Measurements from ENCODE around the gene MRPL24. TPM values are rescaled to one million over a fixed set of nuclear protein-coding genes. Genes with fewer than 3 reads are reported as not detected.
A peak's percentile ranks its signal among the peaks of the same experiment; 100 is the strongest.

Gene MRPL24
- total RNA-seq, 1 experiment from 2014 or later = 27.3 TPM

- WGBS (ENCODE audit: extremely low coverage, insufficient read length, low lambda C conversion rate) = no CpG with 5 or more reads among the region's 46 CpGs
- peaks cover 27% of the 10 kb centered on the region; the same call in 1 of the 2 replicates for H3K79me2 ChIP-seq (ENCODE audit: insufficient read depth, low read length)
- H3K27me3 Mint-ChIP-seq (ENCODE audit: low read depth) = no peaks in the 10 kb centered on the region; the same call in 1 of the 2 replicates
Observed at GRCh38 chr1:156727926-156728598, 12.8 kb downstream of the MRPL24 start, which contains the start of gene METTL25B. TSS of gene METTL25B (plus strand) at chr1:156728469. CDS start at chr1:156729105, 636 bp downstream.

More at GRCh38 chr1:156727926-156728598, 12.8 kb downstream of the MRPL24 start, which contains the start of gene METTL25B:
- no peak within 1 kb of the TSS for H2BK20ac ChIP-seq (ENCODE audit: low read depth, low read length, poor library complexity, severe bottlenecking)
- peak within 1 kb of the TSS; percentile 93 to 99 (median 98) for H3K27ac Mint-ChIP-seq
- no peaks in the 10 kb centered on the region for H3K23me2 ChIP-seq (ENCODE audit: insufficient read length, low read depth, low read length, poor library complexity, severe bottlenecking)
- peak within 1 kb of the TSS; percentile 34 for H4K5ac ChIP-seq (ENCODE audit: insufficient read length, low read depth, low read length)
- no peak within 1 kb of the TSS; a peak in 1 of 5 replicates for H3K4me3 Mint-ChIP-seq
- H4K8ac ChIP-seq (replicated peaks; ENCODE audit: insufficient read length, low read depth, low read length) = no peak within 1 kb of the TSS
- H3K9me3 Mint-ChIP-seq = no peaks in the 10 kb centered on the region
- H2BK12ac ChIP-seq (ENCODE audit: insufficient read length, low read depth, low read length) = no peak within 1 kb of the TSS
- no peaks in the 10 kb centered on the region for H3K9me3 ChIP-seq (ENCODE audit: control insufficient read depth, low read depth, low read length)
- TF ChIP-seq, protein P1, sequence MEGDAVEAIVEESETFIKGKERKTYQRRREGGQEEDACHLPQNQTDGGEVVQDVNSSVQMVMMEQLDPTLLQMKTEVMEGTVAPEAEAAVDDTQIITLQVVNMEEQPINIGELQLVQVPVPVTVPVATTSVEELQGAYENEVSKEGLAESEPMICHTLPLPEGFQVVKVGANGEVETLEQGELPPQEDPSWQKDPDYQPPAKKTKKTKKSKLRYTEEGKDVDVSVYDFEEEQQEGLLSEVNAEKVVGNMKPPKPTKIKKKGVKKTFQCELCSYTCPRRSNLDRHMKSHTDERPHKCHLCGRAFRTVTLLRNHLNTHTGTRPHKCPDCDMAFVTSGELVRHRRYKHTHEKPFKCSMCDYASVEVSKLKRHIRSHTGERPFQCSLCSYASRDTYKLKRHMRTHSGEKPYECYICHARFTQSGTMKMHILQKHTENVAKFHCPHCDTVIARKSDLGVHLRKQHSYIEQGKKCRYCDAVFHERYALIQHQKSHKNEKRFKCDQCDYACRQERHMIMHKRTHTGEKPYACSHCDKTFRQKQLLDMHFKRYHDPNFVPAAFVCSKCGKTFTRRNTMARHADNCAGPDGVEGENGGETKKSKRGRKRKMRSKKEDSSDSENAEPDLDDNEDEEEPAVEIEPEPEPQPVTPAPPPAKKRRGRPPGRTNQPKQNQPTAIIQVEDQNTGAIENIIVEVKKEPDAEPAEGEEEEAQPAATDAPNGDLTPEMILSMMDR (conservative IDR thresholded peaks at IDR 0.05) = no peak
- H2AFZ ChIP-seq (ENCODE audit: low read length) = no peak within 1 kb of the TSS
- H3K4me1 ChIP-seq (ENCODE audit: insufficient read depth, low read length) = peaks cover 5% of the 10 kb centered on the region
- H3T11ph ChIP-seq (ENCODE audit: low read length) = no peak within 1 kb of the TSS
- H3K27me3 ChIP-seq (ENCODE audit: insufficient read depth, low read length) = no peaks in the 10 kb centered on the region
- peaks cover 10 to 14% of the 10 kb centered on the region in 2 experiments for H3K4me1 Mint-ChIP-seq
- peak; percentile 88 for DNase-seq
- H2BK120ac ChIP-seq (ENCODE audit: low read depth, low read length, poor library complexity, severe bottlenecking) = no peak within 1 kb of the TSS
- peak within 1 kb of the TSS; percentile 88 for H3K14ac ChIP-seq (ENCODE audit: insufficient read depth, low read length)
- H4K20me1 ChIP-seq (ENCODE audit: control insufficient read depth, insufficient read depth, insufficient read length) = peaks cover 3% of the 10 kb centered on the region
- H3K56ac ChIP-seq (ENCODE audit: insufficient read length, low read depth, low read length) = no peak within 1 kb of the TSS
- H2AK5ac ChIP-seq (ENCODE audit: insufficient read length, low read length) = no peak within 1 kb of the TSS
- no peak within 1 kb of the TSS for H2BK5ac ChIP-seq (ENCODE audit: insufficient read length, low read length)
- H3K9ac ChIP-seq (ENCODE audit: extremely low read depth, insufficient read length, low read length) = peak within 1 kb of the TSS; percentile 91
- H4K91ac ChIP-seq (ENCODE audit: insufficient read length, low read depth, low read length) = no peak within 1 kb of the TSS
- no peak within 1 kb of the TSS for H3K23ac ChIP-seq (ENCODE audit: insufficient read length, low read depth, low read length)
- peak within 1 kb of the TSS; percentile 97 for H3K4me2 ChIP-seq (ENCODE audit: insufficient read depth, insufficient read length, low read length)
- peak within 1 kb of the TSS; percentile 56 for H3K18ac ChIP-seq (ENCODE audit: insufficient read length, low read depth, low read length)
- H3K79me1 ChIP-seq (ENCODE audit: insufficient read depth, low read depth, low read length, poor library complexity, severe bottlenecking) = peaks cover 17% of the 10 kb centered on the region
- no peak within 1 kb of the TSS for H2BK15ac ChIP-seq (ENCODE audit: low read depth, low read length)
- no peak within 1 kb of the TSS for H3K27ac ChIP-seq (ENCODE audit: insufficient read length, low read depth, low read length)
- no peak within 1 kb of the TSS for H3K4ac ChIP-seq (ENCODE audit: low read depth, low read length)
- peaks cover 18 to 21% (median 21%) of the 10 kb centered on the region in 3 experiments for H3K36me3 Mint-ChIP-seq (ENCODE audit: insufficient read depth in 1 of 3, low read depth in 3 of 3)
